ENCODE results near the gene ESR1. TPM values are rescaled to one million over a fixed set of nuclear protein-coding genes. Genes with fewer than 3 reads are reported as not detected.

Gene ESR1
- total and polyA plus RNA-seq, 11 donors: 0.15 to 3.5 (median 0.93) TPM

DNA sequence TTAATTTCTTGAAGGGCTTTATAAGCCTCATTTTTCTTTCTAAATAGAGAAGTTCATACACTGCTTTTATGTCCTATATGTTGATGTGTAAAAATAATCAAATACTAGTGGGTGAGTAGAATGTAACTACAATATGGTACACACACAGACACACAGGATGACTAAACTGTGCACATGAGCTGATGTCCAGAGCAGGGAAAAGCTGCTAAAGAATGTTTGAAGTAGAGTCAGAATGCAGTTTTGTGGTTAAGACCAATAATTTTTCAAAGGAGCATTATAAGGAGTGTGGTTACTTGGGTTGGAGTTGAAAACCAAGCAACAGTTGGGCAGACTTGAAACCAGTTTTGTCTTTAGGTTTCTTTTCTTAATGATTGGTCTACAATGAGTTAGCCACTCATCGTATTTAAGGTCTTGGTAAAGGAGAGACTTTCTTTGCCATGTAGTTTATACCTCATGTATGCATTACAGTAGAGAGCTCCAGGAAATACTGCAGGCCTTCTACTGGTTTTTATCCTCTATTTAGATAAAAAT, 196.6 kb downstream of the ESR1 start:
- H3K9me3 ChIP-seq: no peaks in the 10 kb centered on the region
- ATAC-seq: no peak
- no peak overlapping the region for H3K27ac ChIP-seq
- no peaks in the 10 kb centered on the region for H3K36me3 ChIP-seq
- intact Hi-C loops (cut with DNase I): no loop called here
- no peak overlapping the region for H3K4me3 ChIP-seq
- no peaks in the 10 kb centered on the region for H3K4me1 ChIP-seq
- DNase-seq: no peak
- no peak for TF ChIP-seq POLR2A (IDR thresholded peaks at IDR 0.05)
- TF ChIP-seq, protein P1, sequence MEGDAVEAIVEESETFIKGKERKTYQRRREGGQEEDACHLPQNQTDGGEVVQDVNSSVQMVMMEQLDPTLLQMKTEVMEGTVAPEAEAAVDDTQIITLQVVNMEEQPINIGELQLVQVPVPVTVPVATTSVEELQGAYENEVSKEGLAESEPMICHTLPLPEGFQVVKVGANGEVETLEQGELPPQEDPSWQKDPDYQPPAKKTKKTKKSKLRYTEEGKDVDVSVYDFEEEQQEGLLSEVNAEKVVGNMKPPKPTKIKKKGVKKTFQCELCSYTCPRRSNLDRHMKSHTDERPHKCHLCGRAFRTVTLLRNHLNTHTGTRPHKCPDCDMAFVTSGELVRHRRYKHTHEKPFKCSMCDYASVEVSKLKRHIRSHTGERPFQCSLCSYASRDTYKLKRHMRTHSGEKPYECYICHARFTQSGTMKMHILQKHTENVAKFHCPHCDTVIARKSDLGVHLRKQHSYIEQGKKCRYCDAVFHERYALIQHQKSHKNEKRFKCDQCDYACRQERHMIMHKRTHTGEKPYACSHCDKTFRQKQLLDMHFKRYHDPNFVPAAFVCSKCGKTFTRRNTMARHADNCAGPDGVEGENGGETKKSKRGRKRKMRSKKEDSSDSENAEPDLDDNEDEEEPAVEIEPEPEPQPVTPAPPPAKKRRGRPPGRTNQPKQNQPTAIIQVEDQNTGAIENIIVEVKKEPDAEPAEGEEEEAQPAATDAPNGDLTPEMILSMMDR (IDR thresholded peaks at IDR 0.05): no peak
- WGBS, 4 donors: 87 to 93% (median 91%) methylated on average over 1 of the region's 1 CpG
- H3K27me3 ChIP-seq: no peaks in the 10 kb centered on the region

DNA sequence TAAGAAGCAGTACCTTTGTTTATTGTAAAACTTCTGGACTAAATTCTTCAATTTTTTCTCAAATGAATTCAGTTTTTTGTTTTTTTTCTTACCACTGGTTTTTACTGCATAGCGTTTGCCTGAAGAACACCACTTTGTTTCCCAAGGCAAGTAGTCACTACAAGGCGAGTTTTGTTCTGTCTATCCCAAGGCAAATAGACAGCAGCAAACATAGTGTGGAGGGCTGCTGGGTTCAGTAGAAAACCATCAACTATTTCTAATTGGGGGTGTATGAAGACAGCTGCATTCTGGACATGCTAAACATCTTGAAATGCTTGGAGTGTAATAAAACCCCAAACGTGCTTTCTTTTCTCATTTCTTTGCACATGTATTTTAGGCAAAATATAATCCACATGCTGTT, 197.4 kb downstream of the ESR1 start:
- Histone ChIP-seq H3K4me1 (no peaks in the 10 kb centered on the region), H3K27me3 (no peaks in the 10 kb centered on the region), H3K4me3 (no peak overlapping the region), H3K27ac (no peak overlapping the region), H3K36me3 (no peaks in the 10 kb centered on the region), H3K9me3 (no peaks in the 10 kb centered on the region)
- intact Hi-C loops (cut with DNase I): no loop called here
- WGBS, 4 donors: 45 to 77% (median 59%) methylated on average over 3 of the region's 3 CpGs
- DNase-seq: no peak
- no peak for TF ChIP-seq POLR2A (IDR thresholded peaks at IDR 0.05)
- TF ChIP-seq, protein P1 (IDR thresholded peaks at IDR 0.05): no peak
- ATAC-seq: no peak

DNA sequence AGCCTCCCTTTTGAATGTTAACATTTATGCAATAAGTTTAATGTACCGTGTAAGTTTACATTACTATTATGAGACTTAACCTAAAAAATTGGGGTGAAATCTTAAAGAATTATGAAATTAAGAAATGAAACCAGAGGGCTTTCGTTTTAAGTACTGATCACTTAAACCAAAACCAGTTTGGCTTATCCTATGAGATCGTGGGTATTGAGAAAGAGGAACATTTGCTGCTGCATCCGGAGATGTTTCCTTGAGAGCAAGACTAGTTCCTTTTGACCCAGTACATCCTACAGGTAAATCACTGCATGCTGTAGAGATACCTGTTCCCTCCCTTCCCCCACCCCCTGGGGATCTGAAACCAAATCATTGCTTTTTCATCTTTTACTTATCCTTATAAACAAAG, 201.3 kb downstream of the ESR1 start:
- no peak for ATAC-seq
- TF ChIP-seq POLR2A (IDR thresholded peaks at IDR 0.05): no peak
- H3K4me1 ChIP-seq: no peaks in the 10 kb centered on the region
- H3K36me3 ChIP-seq: no peaks in the 10 kb centered on the region
- intact Hi-C loops (cut with DNase I): no loop called here
- H3K27me3 ChIP-seq: no peaks in the 10 kb centered on the region
- no peaks in the 10 kb centered on the region for H3K9me3 ChIP-seq
- WGBS, 4 donors: 77 to 86% (median 79%) methylated on average over 4 of the region's 4 CpGs
- no peak overlapping the region for H3K27ac ChIP-seq
- no peak overlapping the region for H3K4me3 ChIP-seq
- DNase-seq: no peak

DNA sequence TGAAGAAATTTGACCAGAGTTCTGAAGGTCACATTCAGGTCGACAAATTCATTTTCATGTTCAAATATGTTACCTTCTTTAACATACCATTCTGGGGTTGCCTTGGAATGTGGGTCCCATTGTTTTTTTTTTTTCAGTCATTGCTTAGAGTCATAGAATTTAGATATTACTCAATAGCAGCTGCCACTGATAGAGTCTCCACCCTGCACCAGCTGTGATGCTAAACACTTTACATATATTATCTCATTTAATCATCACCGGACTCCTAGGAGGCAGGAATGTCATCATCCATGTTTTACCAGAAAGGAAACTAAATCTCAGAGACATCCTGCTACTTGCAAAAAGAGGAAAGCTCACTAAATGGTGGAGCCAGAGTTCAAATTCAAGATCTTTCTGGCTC, 204.7 kb downstream of the ESR1 start:
- H3K27me3 ChIP-seq: no peaks in the 10 kb centered on the region
- H3K27ac ChIP-seq: no peak overlapping the region
- 84 to 90% (median 85%) methylated on average over 2 of the region's 2 CpGs for WGBS, 4 donors

More for the DNA sequence above, 204.7 kb downstream of the ESR1 start:
- TF ChIP-seq, protein P1 (IDR thresholded peaks at IDR 0.05): no peak
- no peak for TF ChIP-seq POLR2A (IDR thresholded peaks at IDR 0.05)
- Histone ChIP-seq H3K36me3 (no peaks in the 10 kb centered on the region), H3K4me1 (no peaks in the 10 kb centered on the region), H3K4me3 (no peak overlapping the region), H3K9me3 (peaks cover 0 to 2% (median 0%) of the 10 kb centered on the region in 12 donors)
- ATAC-seq (no peak), DNase-seq (no peak)
- intact Hi-C loops (cut with DNase I): no loop called here
